ENCODE measurements around the gene PLXND1. TPM values are rescaled to one million over a fixed set of nuclear protein-coding genes. Genes with fewer than 3 reads are reported as not detected.

Gene PLXND1
- total RNA-seq, 2 donors from 2014 or later: 47.7 to 135 TPM

GRCh38 chr3:129584631-129585030, 21.8 kb downstream of the PLXND1 start:
- no peak for TF ChIP-seq CTCF (IDR thresholded peaks at IDR 0.05)
- TF ChIP-seq POLR2A (IDR thresholded peaks at IDR 0.05): no peak
- Histone ChIP-seq H3K27me3 (no peaks in the 10 kb centered on the region), H3K4me1 (no peaks in the 10 kb centered on the region), H3K36me3 (replicated peaks in 1 of 2; ENCODE audit: insufficient read depth in 1 of 2, low read depth in 2 of 2) (no peaks in the 10 kb centered on the region), H3K9me3 (no peaks in the 10 kb centered on the region), H3K4me3 (no peak overlapping the region), H3K27ac (no peak overlapping the region)
- intact Hi-C loops (cut with DNase I): no loop called here
- ATAC-seq: no peak
- no peak for DNase-seq
- WGBS, 2 donors: 77 to 98% methylated on average over 3 of the region's 3 CpGs

- 89 to 94% methylated on average over 9 of the region's 9 CpGs for WGBS, 2 donors
- H3K9me3 ChIP-seq: no peaks in the 10 kb centered on the region
- no peak for DNase-seq
- no peak overlapping the region for H3K27ac ChIP-seq
- ATAC-seq: no peak
- no peaks in the 10 kb centered on the region for H3K4me1 ChIP-seq
- no peak overlapping the region for H3K4me3 ChIP-seq
- TF ChIP-seq CTCF (IDR thresholded peaks at IDR 0.05): no peak
- no peak for TF ChIP-seq POLR2A (IDR thresholded peaks at IDR 0.05)
- no peaks in the 10 kb centered on the region for H3K27me3 ChIP-seq
- H3K36me3 ChIP-seq (replicated peaks in 1 of 2; ENCODE audit: insufficient read depth in 1 of 2, low read depth in 2 of 2): no peaks in the 10 kb centered on the region
- intact Hi-C loops (cut with DNase I): no loop called here
Measured at GRCh38 chr3:129583289-129583688, 23.2 kb downstream of the PLXND1 start.

GRCh38 chr3:129582799-129583198, 23.7 kb downstream of the PLXND1 start:
- Histone ChIP-seq H3K4me3 (no peak overlapping the region), H3K4me1 (no peaks in the 10 kb centered on the region), H3K27me3 (no peaks in the 10 kb centered on the region), H3K27ac (no peak overlapping the region), H3K9me3 (no peaks in the 10 kb centered on the region), H3K36me3 (replicated peaks in 1 of 2; ENCODE audit: insufficient read depth in 1 of 2, low read depth in 2 of 2) (no peaks in the 10 kb centered on the region)
- ATAC-seq: no peak
- intact Hi-C loops (cut with DNase I): no loop called here
- DNase-seq: no peak
- WGBS, 2 donors: 86 to 97% methylated on average over 4 to 5 of the region's 5 CpGs
- TF ChIP-seq POLR2A (IDR thresholded peaks at IDR 0.05) (no peak), CTCF (IDR thresholded peaks at IDR 0.05) (no peak)

- DNase-seq (no peak), ATAC-seq (no peak)
- WGBS, 2 donors: 78 to 93% methylated on average over 7 to 8 of the region's 8 CpGs
- intact Hi-C loops (cut with DNase I): no loop called here
- Histone ChIP-seq H3K27ac (no peak overlapping the region), H3K4me3 (no peak overlapping the region), H3K27me3 (no peaks in the 10 kb centered on the region), H3K4me1 (peaks cover 5% of the 10 kb centered on the region), H3K36me3 (replicated peaks in 1 of 2; ENCODE audit: insufficient read depth in 1 of 2, low read depth in 2 of 2) (no peaks in the 10 kb centered on the region), H3K9me3 (no peaks in the 10 kb centered on the region)
- no peak for TF ChIP-seq POLR2A (IDR thresholded peaks at IDR 0.05)
- no peak for TF ChIP-seq CTCF (IDR thresholded peaks at IDR 0.05)
Measured at GRCh38 chr3:129581623-129582022, 24.9 kb downstream of the PLXND1 start.

GRCh38 chr3:129579991-129580390, 26.5 kb downstream of the PLXND1 start:
- DNase-seq (no peak), ATAC-seq (no peak)
- no peaks in the 10 kb centered on the region for H3K9me3 ChIP-seq
- no peak for TF ChIP-seq POLR2A (IDR thresholded peaks at IDR 0.05)
- no peak for TF ChIP-seq CTCF (IDR thresholded peaks at IDR 0.05)
- WGBS, 2 donors: 81 to 83% methylated on average over 8 to 10 of the region's 10 CpGs
- H3K27ac ChIP-seq: no peak overlapping the region
- no peaks in the 10 kb centered on the region for H3K36me3 ChIP-seq (replicated peaks in 1 of 2; ENCODE audit: insufficient read depth in 1 of 2, low read depth in 2 of 2)
- no peaks in the 10 kb centered on the region for H3K27me3 ChIP-seq
- peaks cover 11% of the 10 kb centered on the region for H3K4me1 ChIP-seq
- intact Hi-C loops (cut with DNase I): no loop called here
- no peak overlapping the region for H3K4me3 ChIP-seq

Data from body of pancreas (tissue), 4 donors.